ENCODE results near the gene MRTFA.

GRCh38 chr22:40415531-40416266 is 220.8 kb downstream of the MRTFA start:
- TF ChIP-seq FOXA3 (CRISPR knock-in tag; conservative IDR thresholded peaks at IDR 0.05 in 1 of 2, IDR thresholded peaks at IDR 0.05 in 1 of 2): no peak
- TF ChIP-seq ZKSCAN8 (CRISPR knock-in tag; IDR thresholded peaks at IDR 0.05): no peak
- TF ChIP-seq CREB5 (CRISPR knock-in tag; IDR thresholded peaks at IDR 0.05): no peak
- TF ChIP-seq TBP (optimal IDR thresholded peaks at IDR 0.05; ENCODE audit: low read depth, low read length): no peak
- TF ChIP-seq HNRNPH1 (optimal IDR thresholded peaks at IDR 0.05; ENCODE audit: low read depth, low read length): no peak
- TF ChIP-seq MECOM (CRISPR knock-in tag; IDR thresholded peaks at IDR 0.05): no peak
- TF ChIP-seq NFIC (IDR thresholded peaks at IDR 0.05): no peak
- no peak for TF ChIP-seq SP1 (CRISPR knock-in tag; IDR thresholded peaks at IDR 0.05)
